ENCODE measurements around the gene CD4.

DNA sequence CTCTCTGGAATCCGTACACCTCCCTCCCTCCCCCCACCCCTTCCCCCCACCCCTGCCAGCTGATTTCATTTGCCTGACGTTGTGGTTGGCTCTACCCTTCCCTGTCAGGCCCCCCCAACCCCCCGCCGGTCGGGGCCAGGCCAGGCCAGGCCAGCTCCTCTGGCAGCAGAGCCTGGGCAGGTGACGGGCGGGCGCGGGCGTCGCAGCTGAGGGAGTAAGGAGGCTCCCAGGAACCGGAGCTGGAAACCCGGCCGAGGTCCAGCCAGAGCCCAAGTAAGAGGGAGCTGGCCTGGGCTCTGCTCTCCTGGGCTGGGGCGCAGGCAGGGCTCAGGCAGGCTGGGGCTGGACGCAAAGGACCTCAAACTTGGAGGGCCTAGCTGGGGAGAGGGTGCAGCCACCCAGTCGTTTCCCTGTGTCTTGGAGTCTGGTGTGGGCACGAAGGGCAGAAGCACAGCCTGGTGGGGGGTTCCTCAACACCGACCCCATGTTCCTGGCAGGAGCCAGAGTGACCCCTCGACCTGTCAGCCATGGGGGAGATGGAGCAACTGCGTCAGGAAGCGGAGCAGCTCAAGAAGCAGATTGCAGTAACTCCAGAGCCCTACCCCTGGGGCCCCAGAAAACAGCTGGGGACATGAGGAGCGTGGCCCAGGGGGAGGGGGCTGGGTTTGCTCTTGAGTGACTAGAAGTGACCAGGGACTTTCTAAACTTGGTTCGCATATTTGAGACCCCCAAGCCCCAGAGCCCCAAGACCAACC, 51.6 kb downstream of the CD4 start, which contains the start of gene GNB3:
- TF ChIP-seq SRF (IDR thresholded peaks at IDR 0.05; ENCODE audit: low read depth), result no peak
- TF ChIP-seq POLR2AphosphoS5 (IDR thresholded peaks at IDR 0.05; ENCODE audit: low read depth, low read length), result no peak
- TF ChIP-seq ZNF274 (IDR thresholded peaks at IDR 0.05; ENCODE audit: low read depth, low read length), result no peak
- TF ChIP-seq, protein P1, sequence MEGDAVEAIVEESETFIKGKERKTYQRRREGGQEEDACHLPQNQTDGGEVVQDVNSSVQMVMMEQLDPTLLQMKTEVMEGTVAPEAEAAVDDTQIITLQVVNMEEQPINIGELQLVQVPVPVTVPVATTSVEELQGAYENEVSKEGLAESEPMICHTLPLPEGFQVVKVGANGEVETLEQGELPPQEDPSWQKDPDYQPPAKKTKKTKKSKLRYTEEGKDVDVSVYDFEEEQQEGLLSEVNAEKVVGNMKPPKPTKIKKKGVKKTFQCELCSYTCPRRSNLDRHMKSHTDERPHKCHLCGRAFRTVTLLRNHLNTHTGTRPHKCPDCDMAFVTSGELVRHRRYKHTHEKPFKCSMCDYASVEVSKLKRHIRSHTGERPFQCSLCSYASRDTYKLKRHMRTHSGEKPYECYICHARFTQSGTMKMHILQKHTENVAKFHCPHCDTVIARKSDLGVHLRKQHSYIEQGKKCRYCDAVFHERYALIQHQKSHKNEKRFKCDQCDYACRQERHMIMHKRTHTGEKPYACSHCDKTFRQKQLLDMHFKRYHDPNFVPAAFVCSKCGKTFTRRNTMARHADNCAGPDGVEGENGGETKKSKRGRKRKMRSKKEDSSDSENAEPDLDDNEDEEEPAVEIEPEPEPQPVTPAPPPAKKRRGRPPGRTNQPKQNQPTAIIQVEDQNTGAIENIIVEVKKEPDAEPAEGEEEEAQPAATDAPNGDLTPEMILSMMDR (IDR thresholded peaks at IDR 0.05 in 2 of 3, conservative IDR thresholded peaks at IDR 0.05 in 1 of 3; ENCODE audit: borderline replicate concordance in 1 of 3, insufficient read depth in 1 of 3, low read depth in 2 of 3, low read length in 2 of 3), result no peak
- TF ChIP-seq, protein P2, sequence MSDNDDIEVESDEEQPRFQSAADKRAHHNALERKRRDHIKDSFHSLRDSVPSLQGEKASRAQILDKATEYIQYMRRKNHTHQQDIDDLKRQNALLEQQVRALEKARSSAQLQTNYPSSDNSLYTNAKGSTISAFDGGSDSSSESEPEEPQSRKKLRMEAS (IDR thresholded peaks at IDR 0.05), result no peak
- TF ChIP-seq, protein P3, sequence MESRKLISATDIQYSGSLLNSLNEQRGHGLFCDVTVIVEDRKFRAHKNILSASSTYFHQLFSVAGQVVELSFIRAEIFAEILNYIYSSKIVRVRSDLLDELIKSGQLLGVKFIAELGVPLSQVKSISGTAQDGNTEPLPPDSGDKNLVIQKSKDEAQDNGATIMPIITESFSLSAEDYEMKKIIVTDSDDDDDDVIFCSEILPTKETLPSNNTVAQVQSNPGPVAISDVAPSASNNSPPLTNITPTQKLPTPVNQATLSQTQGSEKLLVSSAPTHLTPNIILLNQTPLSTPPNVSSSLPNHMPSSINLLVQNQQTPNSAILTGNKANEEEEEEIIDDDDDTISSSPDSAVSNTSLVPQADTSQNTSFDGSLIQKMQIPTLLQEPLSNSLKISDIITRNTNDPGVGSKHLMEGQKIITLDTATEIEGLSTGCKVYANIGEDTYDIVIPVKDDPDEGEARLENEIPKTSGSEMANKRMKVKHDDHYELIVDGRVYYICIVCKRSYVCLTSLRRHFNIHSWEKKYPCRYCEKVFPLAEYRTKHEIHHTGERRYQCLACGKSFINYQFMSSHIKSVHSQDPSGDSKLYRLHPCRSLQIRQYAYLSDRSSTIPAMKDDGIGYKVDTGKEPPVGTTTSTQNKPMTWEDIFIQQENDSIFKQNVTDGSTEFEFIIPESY (IDR thresholded peaks at IDR 0.05; ENCODE audit: extremely low read depth, insufficient replicate concordance, low read length), result no peak
- TF ChIP-seq EZH2 (IDR thresholded peaks at IDR 0.05), result no peak
- no peak for TF ChIP-seq EGR1 (IDR thresholded peaks at IDR 0.05; ENCODE audit: low read depth)
